Calu3 (cell line): ENCODE data around the gene TRPM1. TPM values are rescaled to one million over a fixed set of nuclear protein-coding genes. Genes with fewer than 3 reads are reported as not detected.

ENCODE experiments used
- BruUV-seq: library from RNA; stranded (reverse); fragments of 400-500 nt; replicated peaks from 2 replicates; lab custom pipeline; 2021; lab: Mats Ljungman, UMichigan
- CTCF ChIA-PET: fragments of 300-600 bp; sonication (Branson Sonifier 250); formaldehyde crosslinking; loops from one replicate; lab custom pipeline; 2022; ENCODE audit warnings: antibody characterized with exemption; lab: Charles Lee
- DNase-seq: peaks from one replicate; pipeline ENCODE4 v3.0.0; 2022
- H3K27ac Mint-ChIP-seq: one replicate; pipeline ENCODE4 v1.8.0; 2022; ENCODE audit warnings: mixed read lengths; ENCODE audit not compliant: unreplicated experiment
- H3K27me3 Mint-ChIP-seq: one replicate; pipeline ENCODE4 v1.8.0; 2022; ENCODE audit warnings: mixed read lengths; ENCODE audit not compliant: unreplicated experiment
- H3K36me3 Mint-ChIP-seq: one replicate; pipeline ENCODE4 v1.8.0; 2022; ENCODE audit warnings: mild to moderate bottlenecking, moderate library complexity, mixed read lengths; ENCODE audit not compliant: insufficient read depth, unreplicated experiment
- H3K4me1 Mint-ChIP-seq: one replicate; pipeline ENCODE4 v1.8.0; 2022; ENCODE audit warnings: mild to moderate bottlenecking, low read depth, mixed read lengths; ENCODE audit not compliant: unreplicated experiment
- H3K4me3 Mint-ChIP-seq: one replicate; pipeline ENCODE4 v1.8.0; 2022; ENCODE audit warnings: mild to moderate bottlenecking, low read depth, moderate library complexity, mixed read lengths; ENCODE audit not compliant: unreplicated experiment
- H3K9me3 Mint-ChIP-seq: one replicate; pipeline ENCODE4 v1.8.0; 2022; ENCODE audit warnings: low read depth, mixed read lengths; ENCODE audit not compliant: unreplicated experiment
- intact Hi-C: fragments of 100-400 bp; cut with micrococcal nuclease; formaldehyde crosslinking; loops from one replicate; pipeline ENCODE4 v1.10.0; 2022; ENCODE audit not compliant: unreplicated experiment
- total RNA-seq: library from RNA; stranded (reverse); gene quantifications from 2 replicates; pipeline ENCODE4 v1.2.3, GENCODE V29; 2022
- TF ChIP-seq, protein P1 (sequence below): fragments of 200-600 bp; IDR thresholded peaks from one replicate; pipeline ENCODE4 v1.8.0; 2022; ENCODE audit warnings: antibody characterized with exemption; ENCODE audit not compliant: unreplicated experiment

The TRPM1 gene
- total RNA-seq, 1 experiment from 2014 or later = not detected

- Mint-ChIP-seq H3K36me3 (no peaks in the 10 kb centered on the region), H3K4me3 (no peak overlapping the region), H3K27ac (no peak overlapping the region), H3K4me1 (no peaks in the 10 kb centered on the region), H3K9me3 (no peaks in the 10 kb centered on the region), H3K27me3 (no peaks in the 10 kb centered on the region)
- BruUV-seq = no TSS peak
- intact Hi-C loops = no loop called here
- no peak for DNase-seq
- CTCF ChIA-PET = interaction anchor here (0.9 kb wide), 1 partner anchor 29 kb away, joined by 3 read pairs; no protein-coding TSS in a partner anchor
- TF ChIP-seq, protein P1, sequence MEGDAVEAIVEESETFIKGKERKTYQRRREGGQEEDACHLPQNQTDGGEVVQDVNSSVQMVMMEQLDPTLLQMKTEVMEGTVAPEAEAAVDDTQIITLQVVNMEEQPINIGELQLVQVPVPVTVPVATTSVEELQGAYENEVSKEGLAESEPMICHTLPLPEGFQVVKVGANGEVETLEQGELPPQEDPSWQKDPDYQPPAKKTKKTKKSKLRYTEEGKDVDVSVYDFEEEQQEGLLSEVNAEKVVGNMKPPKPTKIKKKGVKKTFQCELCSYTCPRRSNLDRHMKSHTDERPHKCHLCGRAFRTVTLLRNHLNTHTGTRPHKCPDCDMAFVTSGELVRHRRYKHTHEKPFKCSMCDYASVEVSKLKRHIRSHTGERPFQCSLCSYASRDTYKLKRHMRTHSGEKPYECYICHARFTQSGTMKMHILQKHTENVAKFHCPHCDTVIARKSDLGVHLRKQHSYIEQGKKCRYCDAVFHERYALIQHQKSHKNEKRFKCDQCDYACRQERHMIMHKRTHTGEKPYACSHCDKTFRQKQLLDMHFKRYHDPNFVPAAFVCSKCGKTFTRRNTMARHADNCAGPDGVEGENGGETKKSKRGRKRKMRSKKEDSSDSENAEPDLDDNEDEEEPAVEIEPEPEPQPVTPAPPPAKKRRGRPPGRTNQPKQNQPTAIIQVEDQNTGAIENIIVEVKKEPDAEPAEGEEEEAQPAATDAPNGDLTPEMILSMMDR = no peak
Measured at GRCh38 chr15:31051496-31052080, 49.9 kb downstream of the TRPM1 start.

- intact Hi-C loops = no loop called here
- DNase-seq = no peak
- Mint-ChIP-seq H3K36me3 (no peaks in the 10 kb centered on the region), H3K27me3 (no peaks in the 10 kb centered on the region), H3K4me1 (no peaks in the 10 kb centered on the region), H3K27ac (no peak overlapping the region), H3K4me3 (no peak overlapping the region), H3K9me3 (no peaks in the 10 kb centered on the region)
- TF ChIP-seq, protein P1 = no peak
- BruUV-seq = no TSS peak
- CTCF ChIA-PET = no interaction called here
Measured at GRCh38 chr15:31050953-31051352, 50.6 kb downstream of the TRPM1 start.

GRCh38 chr15:31049682-31050615 is 51.6 kb downstream of the TRPM1 start:
- Mint-ChIP-seq H3K4me1 (no peaks in the 10 kb centered on the region), H3K4me3 (no peak overlapping the region), H3K9me3 (no peaks in the 10 kb centered on the region), H3K27ac (no peak overlapping the region), H3K36me3 (no peaks in the 10 kb centered on the region), H3K27me3 (no peaks in the 10 kb centered on the region)
- BruUV-seq = no TSS peak
- TF ChIP-seq, protein P1 = no peak
- CTCF ChIA-PET = no interaction called here
- intact Hi-C loops = no loop called here
- no peak for DNase-seq

- intact Hi-C loops = no loop called here
- H3K36me3 Mint-ChIP-seq = no peaks in the 10 kb centered on the region
- H3K4me3 Mint-ChIP-seq = no peak overlapping the region
- TF ChIP-seq, protein P1 = no peak
- no TSS peak for BruUV-seq
- DNase-seq = no peak
- H3K4me1 Mint-ChIP-seq = no peaks in the 10 kb centered on the region
- CTCF ChIA-PET = no interaction called here
- no peak overlapping the region for H3K27ac Mint-ChIP-seq
- no peaks in the 10 kb centered on the region for H3K9me3 Mint-ChIP-seq
- H3K27me3 Mint-ChIP-seq = no peaks in the 10 kb centered on the region
Measured at GRCh38 chr15:31049111-31049510, 52.4 kb downstream of the TRPM1 start.
